ENCODE results near the gene TTC23. TPM values are rescaled to one million over a fixed set of nuclear protein-coding genes. Genes with fewer than 3 reads are reported as not detected.

Gene TTC23
- total RNA-seq, 1 experiment from 2014 or later = 17.8 TPM

- DNase-seq (ENCODE audit: low spot score) (peak; percentile 77), ATAC-seq (peak; percentile 67)
- H3K27me3 Mint-ChIP-seq (ENCODE audit: low read depth) = peaks cover 60% of the 10 kb centered on the region
- H3K9me3 Mint-ChIP-seq = no peaks in the 10 kb centered on the region
- H3K36me3 Mint-ChIP-seq = no peaks in the 10 kb centered on the region
- H3K4me3 Mint-ChIP-seq = peak overlapping the region; percentile 53
- POLR2A ChIA-PET = interaction anchor here (0.6 to 1.2 kb wide), 3 partner anchors 46 to 146 kb away, joined by 3 read pairs; partner anchors contain the start of gene LRRC28
- H3K27ac Mint-ChIP-seq = no peak overlapping the region
- CTCF ChIA-PET = interaction anchor here (0.6 to 2.1 kb wide), 39 partner anchors 9 to 678 kb away, joined by 3 to 11 read pairs (median 4); partner anchors contain the start of gene LRRC28
- 0 out of 2 replicates have a peak, but pooled peaks cover 4% of the 10 kb centered on the region for H3K4me1 Mint-ChIP-seq
- TF ChIP-seq ETV6 (CRISPR knock-in tag; IDR thresholded peaks at IDR 0.05) (0 out of 2 replicates have a peak, but pooled peaks have one; percentile 69), KAT7 (CRISPR knock-in tag; IDR thresholded peaks at IDR 0.05; ENCODE audit: borderline replicate concordance) (peak; percentile 81; the same call in 1 of the 2 replicates), ESRRA (CRISPR knock-in tag; IDR thresholded peaks at IDR 0.05; ENCODE audit: borderline replicate concordance) (peak; percentile 94), CREB1 (CRISPR knock-in tag; IDR thresholded peaks at IDR 0.05) (peak; percentile 59; the same call in 1 of the 2 replicates), ATF3 (CRISPR knock-in tag; conservative IDR thresholded peaks at IDR 0.05) (no peak), SOX15 (CRISPR knock-in tag; IDR thresholded peaks at IDR 0.05) (no peak), FOXP1 (CRISPR knock-in tag; IDR thresholded peaks at IDR 0.05; ENCODE audit: borderline replicate concordance) (peak; percentile 74), CBFB (CRISPR knock-in tag; IDR thresholded peaks at IDR 0.05; ENCODE audit: low read depth) (peak; percentile 66; the same call in 1 of the 2 replicates), ZNF263 (CRISPR knock-in tag; IDR thresholded peaks at IDR 0.05; ENCODE audit: low read depth) (peak; percentile 75; the same call in 1 of the 2 replicates), ZNF138 (CRISPR knock-in tag; conservative IDR thresholded peaks at IDR 0.05) (0 out of 2 replicates have a peak, but pooled peaks have one; percentile 52), NR2C2 (CRISPR knock-in tag; IDR thresholded peaks at IDR 0.05) (0 out of 2 replicates have a peak, but pooled peaks have one; percentile 64), ATF1 (CRISPR knock-in tag; IDR thresholded peaks at IDR 0.05) (peak; percentile 73; the same call in 1 of the 2 replicates), MYBL2 (CRISPR knock-in tag; IDR thresholded peaks at IDR 0.05) (peak; percentile 82; the same call in 1 of the 2 replicates), CREM (CRISPR knock-in tag; IDR thresholded peaks at IDR 0.05) (no peak; the same call in 1 of the 2 replicates)
- TF ChIP-seq, protein P1, sequence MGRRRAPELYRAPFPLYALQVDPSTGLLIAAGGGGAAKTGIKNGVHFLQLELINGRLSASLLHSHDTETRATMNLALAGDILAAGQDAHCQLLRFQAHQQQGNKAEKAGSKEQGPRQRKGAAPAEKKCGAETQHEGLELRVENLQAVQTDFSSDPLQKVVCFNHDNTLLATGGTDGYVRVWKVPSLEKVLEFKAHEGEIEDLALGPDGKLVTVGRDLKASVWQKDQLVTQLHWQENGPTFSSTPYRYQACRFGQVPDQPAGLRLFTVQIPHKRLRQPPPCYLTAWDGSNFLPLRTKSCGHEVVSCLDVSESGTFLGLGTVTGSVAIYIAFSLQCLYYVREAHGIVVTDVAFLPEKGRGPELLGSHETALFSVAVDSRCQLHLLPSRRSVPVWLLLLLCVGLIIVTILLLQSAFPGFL (CRISPR knock-in tag; IDR thresholded peaks at IDR 0.05; ENCODE audit: borderline replicate concordance) = no peak
- TF ChIP-seq, protein P2, sequence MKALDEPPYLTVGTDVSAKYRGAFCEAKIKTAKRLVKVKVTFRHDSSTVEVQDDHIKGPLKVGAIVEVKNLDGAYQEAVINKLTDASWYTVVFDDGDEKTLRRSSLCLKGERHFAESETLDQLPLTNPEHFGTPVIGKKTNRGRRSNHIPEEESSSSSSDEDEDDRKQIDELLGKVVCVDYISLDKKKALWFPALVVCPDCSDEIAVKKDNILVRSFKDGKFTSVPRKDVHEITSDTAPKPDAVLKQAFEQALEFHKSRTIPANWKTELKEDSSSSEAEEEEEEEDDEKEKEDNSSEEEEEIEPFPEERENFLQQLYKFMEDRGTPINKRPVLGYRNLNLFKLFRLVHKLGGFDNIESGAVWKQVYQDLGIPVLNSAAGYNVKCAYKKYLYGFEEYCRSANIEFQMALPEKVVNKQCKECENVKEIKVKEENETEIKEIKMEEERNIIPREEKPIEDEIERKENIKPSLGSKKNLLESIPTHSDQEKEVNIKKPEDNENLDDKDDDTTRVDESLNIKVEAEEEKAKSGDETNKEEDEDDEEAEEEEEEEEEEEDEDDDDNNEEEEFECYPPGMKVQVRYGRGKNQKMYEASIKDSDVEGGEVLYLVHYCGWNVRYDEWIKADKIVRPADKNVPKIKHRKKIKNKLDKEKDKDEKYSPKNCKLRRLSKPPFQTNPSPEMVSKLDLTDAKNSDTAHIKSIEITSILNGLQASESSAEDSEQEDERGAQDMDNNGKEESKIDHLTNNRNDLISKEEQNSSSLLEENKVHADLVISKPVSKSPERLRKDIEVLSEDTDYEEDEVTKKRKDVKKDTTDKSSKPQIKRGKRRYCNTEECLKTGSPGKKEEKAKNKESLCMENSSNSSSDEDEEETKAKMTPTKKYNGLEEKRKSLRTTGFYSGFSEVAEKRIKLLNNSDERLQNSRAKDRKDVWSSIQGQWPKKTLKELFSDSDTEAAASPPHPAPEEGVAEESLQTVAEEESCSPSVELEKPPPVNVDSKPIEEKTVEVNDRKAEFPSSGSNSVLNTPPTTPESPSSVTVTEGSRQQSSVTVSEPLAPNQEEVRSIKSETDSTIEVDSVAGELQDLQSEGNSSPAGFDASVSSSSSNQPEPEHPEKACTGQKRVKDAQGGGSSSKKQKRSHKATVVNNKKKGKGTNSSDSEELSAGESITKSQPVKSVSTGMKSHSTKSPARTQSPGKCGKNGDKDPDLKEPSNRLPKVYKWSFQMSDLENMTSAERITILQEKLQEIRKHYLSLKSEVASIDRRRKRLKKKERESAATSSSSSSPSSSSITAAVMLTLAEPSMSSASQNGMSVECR (CRISPR knock-in tag; IDR thresholded peaks at IDR 0.05; ENCODE audit: borderline replicate concordance) = peak; percentile 85; the same call in 1 of the 2 replicates
- TF ChIP-seq, protein P3, sequence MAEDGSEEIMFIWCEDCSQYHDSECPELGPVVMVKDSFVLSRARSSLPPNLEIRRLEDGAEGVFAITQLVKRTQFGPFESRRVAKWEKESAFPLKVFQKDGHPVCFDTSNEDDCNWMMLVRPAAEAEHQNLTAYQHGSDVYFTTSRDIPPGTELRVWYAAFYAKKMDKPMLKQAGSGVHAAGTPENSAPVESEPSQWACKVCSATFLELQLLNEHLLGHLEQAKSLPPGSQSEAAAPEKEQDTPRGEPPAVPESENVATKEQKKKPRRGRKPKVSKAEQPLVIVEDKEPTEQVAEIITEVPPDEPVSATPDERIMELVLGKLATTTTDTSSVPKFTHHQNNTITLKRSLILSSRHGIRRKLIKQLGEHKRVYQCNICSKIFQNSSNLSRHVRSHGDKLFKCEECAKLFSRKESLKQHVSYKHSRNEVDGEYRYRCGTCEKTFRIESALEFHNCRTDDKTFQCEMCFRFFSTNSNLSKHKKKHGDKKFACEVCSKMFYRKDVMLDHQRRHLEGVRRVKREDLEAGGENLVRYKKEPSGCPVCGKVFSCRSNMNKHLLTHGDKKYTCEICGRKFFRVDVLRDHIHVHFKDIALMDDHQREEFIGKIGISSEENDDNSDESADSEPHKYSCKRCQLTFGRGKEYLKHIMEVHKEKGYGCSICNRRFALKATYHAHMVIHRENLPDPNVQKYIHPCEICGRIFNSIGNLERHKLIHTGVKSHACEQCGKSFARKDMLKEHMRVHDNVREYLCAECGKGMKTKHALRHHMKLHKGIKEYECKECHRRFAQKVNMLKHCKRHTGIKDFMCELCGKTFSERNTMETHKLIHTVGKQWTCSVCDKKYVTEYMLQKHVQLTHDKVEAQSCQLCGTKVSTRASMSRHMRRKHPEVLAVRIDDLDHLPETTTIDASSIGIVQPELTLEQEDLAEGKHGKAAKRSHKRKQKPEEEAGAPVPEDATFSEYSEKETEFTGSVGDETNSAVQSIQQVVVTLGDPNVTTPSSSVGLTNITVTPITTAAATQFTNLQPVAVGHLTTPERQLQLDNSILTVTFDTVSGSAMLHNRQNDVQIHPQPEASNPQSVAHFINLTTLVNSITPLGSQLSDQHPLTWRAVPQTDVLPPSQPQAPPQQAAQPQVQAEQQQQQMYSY (CRISPR knock-in tag; IDR thresholded peaks at IDR 0.05) = 0 out of 2 replicates have a peak, but pooled peaks have one; percentile 29
- TF ChIP-seq, protein P4, sequence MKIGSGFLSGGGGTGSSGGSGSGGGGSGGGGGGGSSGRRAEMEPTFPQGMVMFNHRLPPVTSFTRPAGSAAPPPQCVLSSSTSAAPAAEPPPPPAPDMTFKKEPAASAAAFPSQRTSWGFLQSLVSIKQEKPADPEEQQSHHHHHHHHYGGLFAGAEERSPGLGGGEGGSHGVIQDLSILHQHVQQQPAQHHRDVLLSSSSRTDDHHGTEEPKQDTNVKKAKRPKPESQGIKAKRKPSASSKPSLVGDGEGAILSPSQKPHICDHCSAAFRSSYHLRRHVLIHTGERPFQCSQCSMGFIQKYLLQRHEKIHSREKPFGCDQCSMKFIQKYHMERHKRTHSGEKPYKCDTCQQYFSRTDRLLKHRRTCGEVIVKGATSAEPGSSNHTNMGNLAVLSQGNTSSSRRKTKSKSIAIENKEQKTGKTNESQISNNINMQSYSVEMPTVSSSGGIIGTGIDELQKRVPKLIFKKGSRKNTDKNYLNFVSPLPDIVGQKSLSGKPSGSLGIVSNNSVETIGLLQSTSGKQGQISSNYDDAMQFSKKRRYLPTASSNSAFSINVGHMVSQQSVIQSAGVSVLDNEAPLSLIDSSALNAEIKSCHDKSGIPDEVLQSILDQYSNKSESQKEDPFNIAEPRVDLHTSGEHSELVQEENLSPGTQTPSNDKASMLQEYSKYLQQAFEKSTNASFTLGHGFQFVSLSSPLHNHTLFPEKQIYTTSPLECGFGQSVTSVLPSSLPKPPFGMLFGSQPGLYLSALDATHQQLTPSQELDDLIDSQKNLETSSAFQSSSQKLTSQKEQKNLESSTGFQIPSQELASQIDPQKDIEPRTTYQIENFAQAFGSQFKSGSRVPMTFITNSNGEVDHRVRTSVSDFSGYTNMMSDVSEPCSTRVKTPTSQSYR (CRISPR knock-in tag; IDR thresholded peaks at IDR 0.05) = no peak
- TF ChIP-seq, protein P5, sequence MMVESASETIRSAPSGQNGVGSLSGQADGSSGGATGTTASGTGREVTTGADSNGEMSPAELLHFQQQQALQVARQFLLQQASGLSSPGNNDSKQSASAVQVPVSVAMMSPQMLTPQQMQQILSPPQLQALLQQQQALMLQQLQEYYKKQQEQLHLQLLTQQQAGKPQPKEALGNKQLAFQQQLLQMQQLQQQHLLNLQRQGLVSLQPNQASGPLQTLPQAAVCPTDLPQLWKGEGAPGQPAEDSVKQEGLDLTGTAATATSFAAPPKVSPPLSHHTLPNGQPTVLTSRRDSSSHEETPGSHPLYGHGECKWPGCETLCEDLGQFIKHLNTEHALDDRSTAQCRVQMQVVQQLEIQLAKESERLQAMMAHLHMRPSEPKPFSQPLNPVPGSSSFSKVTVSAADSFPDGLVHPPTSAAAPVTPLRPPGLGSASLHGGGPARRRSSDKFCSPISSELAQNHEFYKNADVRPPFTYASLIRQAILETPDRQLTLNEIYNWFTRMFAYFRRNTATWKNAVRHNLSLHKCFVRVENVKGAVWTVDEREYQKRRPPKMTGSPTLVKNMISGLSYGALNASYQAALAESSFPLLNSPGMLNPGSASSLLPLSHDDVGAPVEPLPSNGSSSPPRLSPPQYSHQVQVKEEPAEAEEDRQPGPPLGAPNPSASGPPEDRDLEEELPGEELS (CRISPR knock-in tag; IDR thresholded peaks at IDR 0.05) = peak; percentile 97
These were observed 143.7 kb downstream of the TTC23 start for GRCh38 chr15:99105514-99106341.

Data from WTC11 (cell line).